HepG2 (cell line): ENCODE measurements around the gene ZNF674. TPM values are rescaled to one million over a fixed set of nuclear protein-coding genes. Genes with fewer than 3 reads are reported as not detected.

Experiments used
- ATAC-seq: fragments of 200-7000 bp; cut with Tn5 transposase; 3 replicates; pipeline ENCODE4 v1.9.1; 2020; ENCODE audit warnings: mild to moderate bottlenecking, moderate library complexity
- BruUV-seq: library from RNA; stranded (reverse); fragments of 400-500 nt; replicated peaks from 2 replicates; lab custom pipeline; 2021; lab: Mats Ljungman, UMichigan
- CTCF ChIA-PET: fragments of 300-600 bp; formaldehyde crosslinking; extraction: SDS; loops from one replicate; lab custom pipeline; 2021; ENCODE audit warnings: low total read pairs, inconsistent platforms, low intra/inter-chr PET ratio; lab: Yijun Ruan, JAX
- POLR2A ChIA-PET: fragments of 350-600 bp; sonication (Branson Sonifier 250); formaldehyde crosslinking; loops from one replicate; lab custom pipeline; 2020; ENCODE audit warnings: antibody characterized with exemption, inconsistent platforms; lab: Yijun Ruan, JAX
- DNase-seq: peaks from one replicate; pipeline ENCODE4 v3.0.0-alpha.2; 2015; ENCODE audit warnings: low spot score
- FAIRE-seq: peaks from 3 replicates; lab custom pipeline; 2011; peaks lifted over from hg19 to GRCh38; lab: Jason Lieb, UNC
- H2AFZ ChIP-seq: one replicate; pipeline ENCODE4 v1.6.1; 2011; ENCODE audit warnings: low read length, inconsistent platforms
- H3K27ac ChIP-seq: fragments of 300-600 bp; 3 replicates; pipeline ENCODE4 v1.8.0; 2011; ENCODE audit warnings: mixed run types, mild to moderate bottlenecking, mixed read lengths, low read length, inconsistent platforms; ENCODE audit not compliant: insufficient read depth; ENCODE audit errors: extremely low read length
- H3K27me3 ChIP-seq, 2 experiments: fragments of 200-600 bp in 1 of 2; 2 replicates in 1 of 2; 3 replicates in 1 of 2; pipeline versions ENCODE4 v1.6.0 to v1.8.0; 2011; ENCODE audit warnings: low read length in 2 of 2, mild to moderate bottlenecking in 2 of 2, moderate library complexity in 2 of 2, inconsistent platforms in 1 of 2; ENCODE audit not compliant: insufficient read depth in 2 of 2, control insufficient read depth in 1 of 2
- H3K36me3 ChIP-seq, 2 experiments: fragments of 200-600 bp in 1 of 2; replicated peaks in 1 of 2; 2 replicates in 1 of 2; 3 replicates in 1 of 2; pipeline versions ENCODE4 v1.5.1 to v1.8.0; 2011; ENCODE audit warnings: low read length in 2 of 2, inconsistent platforms in 1 of 2; ENCODE audit not compliant: insufficient read depth in 2 of 2, control insufficient read depth in 1 of 2
- H3K4me1 ChIP-seq: 2 replicates; pipeline ENCODE4 v1.5.1; 2012; ENCODE audit warnings: low read length, inconsistent platforms; ENCODE audit not compliant: insufficient read depth
- H3K4me2 ChIP-seq: 2 replicates; pipeline ENCODE4 v1.6.0; 2011; ENCODE audit warnings: low read depth, low read length, inconsistent platforms
- H3K4me3 ChIP-seq, 3 experiments: fragments of 200-600 bp in 1 of 3; sonication (generic), shearing (Covaris generic) in 1 of 3; replicated peaks in 1 of 3; 2 replicates each; pipeline ENCODE4 v1.5.1; 2011 to 2016; ENCODE audit warnings: low read length in 3 of 3, inconsistent platforms in 2 of 3, low read depth in 2 of 3, mild to moderate bottlenecking in 2 of 3, control low read depth in 1 of 3, mixed read lengths in 1 of 3; ENCODE audit not compliant: insufficient read depth in 1 of 3
- H3K79me2 ChIP-seq: one replicate; pipeline ENCODE4 v1.6.1; 2011; ENCODE audit warnings: low read length, inconsistent platforms; ENCODE audit not compliant: insufficient read depth
- H3K9ac ChIP-seq: 2 replicates; pipeline ENCODE4 v1.6.0; 2011; ENCODE audit warnings: mild to moderate bottlenecking, low read depth, low read length, inconsistent platforms; ENCODE audit not compliant: insufficient read depth
- H3K9me3 ChIP-seq: 2 replicates; pipeline ENCODE4 v1.5.1; 2012; ENCODE audit warnings: mild to moderate bottlenecking, low read length
- H4K20me1 ChIP-seq: 2 replicates; pipeline ENCODE4 v1.6.0; 2011; ENCODE audit warnings: inconsistent platforms, mild to moderate bottlenecking, low read length, moderate library complexity; ENCODE audit not compliant: insufficient read depth
- ARID5B ChIP-seq: IDR thresholded peaks from 2 replicates; pipeline ENCODE4 v1.4.0; 2020; ENCODE audit warnings: mild to moderate bottlenecking, missing genetic modification reagents
- HNRNPK ChIP-seq: fragments of 200-400 bp; formaldehyde crosslinking; IDR thresholded peaks from 2 replicates; pipeline ENCODE4 v1.6.1; 2018; ENCODE audit warnings: low read length, low read depth, moderate library complexity, mild to moderate bottlenecking; ENCODE audit not compliant: poor library complexity, severe bottlenecking
- NCOA5 ChIP-seq: sonication (generic); formaldehyde crosslinking; IDR thresholded peaks from 2 replicates; pipeline ENCODE4 v1.4.0; 2020; ENCODE audit warnings: missing genetic modification reagents
- ONECUT2 ChIP-seq: sonication (generic); formaldehyde crosslinking; IDR thresholded peaks from 2 replicates; pipeline ENCODE4 v1.4.0; 2020; ENCODE audit warnings: missing genetic modification reagents
- POLR2G ChIP-seq: fragments of 200-400 bp; formaldehyde crosslinking; IDR thresholded peaks from 2 replicates; pipeline ENCODE4 v1.6.1; 2018; ENCODE audit warnings: mild to moderate bottlenecking, low read depth, low read length, moderate library complexity
- RBM39 ChIP-seq: fragments of 200-400 bp; formaldehyde crosslinking; IDR thresholded peaks from one replicate; pipeline ENCODE4 v1.6.1; 2018; ENCODE audit warnings: antibody characterized with exemption, mild to moderate bottlenecking, low read depth, low read length; ENCODE audit not compliant: poor library complexity, severe bottlenecking
- SALL1 ChIP-seq: sonication (generic); formaldehyde crosslinking; IDR thresholded peaks from 2 replicates; pipeline ENCODE4 v1.8.0; 2022; ENCODE audit warnings: mild to moderate bottlenecking, missing genetic modification reagents
- SOX13 ChIP-seq, 3 experiments: fragments of 450-650 bp in 1 of 3; sonication (generic) in 1 of 3; formaldehyde crosslinking in 1 of 3; IDR thresholded peaks in 2 of 3; conservative IDR thresholded peaks in 1 of 3; 2 replicates each; pipeline versions ENCODE4 v1.5.0 to v1.6.1; 2016 to 2020; ENCODE audit warnings: antibody characterized with exemption in 1 of 3, mild to moderate bottlenecking in 1 of 3, missing compliant biosample characterization in 1 of 3, missing genetic modification reagents in 1 of 3, moderate library complexity in 1 of 3
- SOX5 ChIP-seq: IDR thresholded peaks from 2 replicates; pipeline ENCODE4 v1.6.1; 2016; ENCODE audit warnings: borderline replicate concordance
- ZNF292 ChIP-seq: sonication (generic); formaldehyde crosslinking; IDR thresholded peaks from 2 replicates; pipeline ENCODE4 v1.8.1; 2022; ENCODE audit warnings: mild to moderate bottlenecking, low read depth, missing genetic modification reagents, borderline replicate concordance
- ZNF331 ChIP-seq: sonication (generic); formaldehyde crosslinking; IDR thresholded peaks from 2 replicates; pipeline ENCODE4 v1.4.0; 2020; ENCODE audit warnings: missing genetic modification reagents
- ZNF530 ChIP-seq: sonication (generic); formaldehyde crosslinking; IDR thresholded peaks from 2 replicates; pipeline ENCODE4 v1.5.0; 2020; ENCODE audit warnings: low read depth, mild to moderate bottlenecking, missing genetic modification reagents
- ZNF687 ChIP-seq: sonication (generic); formaldehyde crosslinking; IDR thresholded peaks from 2 replicates; pipeline ENCODE4 v1.5.1; 2020; ENCODE audit warnings: mild to moderate bottlenecking, missing genetic modification reagents, moderate library complexity
- ZSCAN31 ChIP-seq: sonication (generic); formaldehyde crosslinking; IDR thresholded peaks from 2 replicates; pipeline ENCODE4 v1.5.0; 2020; ENCODE audit warnings: low read depth, mild to moderate bottlenecking, missing genetic modification reagents
- WGBS: methylation state at CpG from one replicate; pipeline ENCODE4 v1.1.6; 2017; ENCODE audit warnings: low lambda C conversion rate; 5-methylcytosine and 5-hydroxymethylcytosine counted together
- in situ Hi-C: cut with HindIII; loops from 2 replicates; pipeline ENCODE4 v1.10.0; 2017; ENCODE audit warnings: low pct_unique_long_range_greater_than_20kb; ENCODE audit not compliant: extremely low pct_ligation_motif_present
- intact Hi-C: fragments of 100-400 bp; cut with micrococcal nuclease; formaldehyde crosslinking; loops from one replicate; pipeline ENCODE4 v1.10.0; 2022; ENCODE audit not compliant: unreplicated experiment
- polyA plus RNA-seq, 8 experiments: library from polyadenylated mRNA; depleted of rRNA in 3 of 8; stranded (reverse) in 7 of 8; unstranded in 1 of 8; fragments of >200 nt; fragmentation: Illumina TruSeq in 4 of 8; extraction: Trizol in 4 of 8; gene quantifications; 2 replicates each; pipeline versions ENCODE4 v1.2.1 to v1.2.3, GENCODE V29; 2011 to 2016; ENCODE audit warnings: low read depth in 4 of 8, missing spikeins in 1 of 8, mixed read lengths in 1 of 8; ENCODE audit not compliant: insufficient read depth in 1 of 8
- total RNA-seq, 5 experiments: library from RNA; depleted of rRNA; stranded (reverse); fragments of >200 nt; fragmentation: Illumina TruSeq; extraction: Trizol; gene quantifications; 2 replicates each; pipeline ENCODE4 v1.2.3, GENCODE V29; 2016; ENCODE audit warnings: low read depth in 1 of 5
- TF ChIP-seq, protein P1 (sequence below): IDR thresholded peaks from 2 replicates; pipeline ENCODE4 v1.6.1; 2016; ENCODE audit warnings: missing compliant biosample characterization, missing genetic modification reagents, borderline replicate concordance

Gene ZNF674
- total and polyA plus RNA-seq, 2 of the 13 experiments (the other 11 are each of a cell fraction or from before 2014, with no cell fraction given): 2.9 to 3.5 TPM

- H3K27me3 ChIP-seq: no peaks in the 10 kb centered on the region
- ChIA-PET POLR2A (no interaction called here), CTCF (no interaction called here)
- no peaks in the 10 kb centered on the region for H3K9me3 ChIP-seq
- peaks cover 13% of the 10 kb centered on the region for H3K4me1 ChIP-seq
- ATAC-seq (peak; percentile 99), DNase-seq (peak; percentile 83), FAIRE-seq (peak; percentile 88)
- in situ Hi-C loops (no loop called here), intact Hi-C loops (no loop called here)
- no CpG with 5 or more reads among the region's 8 CpGs for WGBS
- peak overlapping the region; percentile 65 for H3K4me2 ChIP-seq
- no peaks in the 10 kb centered on the region for H3K79me2 ChIP-seq
- no peak overlapping the region for H2AFZ ChIP-seq
- BruUV-seq: no TSS peak
- H3K36me3 ChIP-seq: no peaks in the 10 kb centered on the region
- 0 out of 6 replicates have a peak overlapping the region, but pooled peaks of 1 of the 3 experiments have one; percentile 23 for H3K4me3 ChIP-seq
- peak overlapping the region; percentile 36 for H3K27ac ChIP-seq
- no peak overlapping the region for H3K9ac ChIP-seq
- no peaks in the 10 kb centered on the region for H4K20me1 ChIP-seq
- TF ChIP-seq RBM39 (no peak), HNRNPK (no peak), SOX13 (IDR thresholded peaks at IDR 0.05) (no peak), SOX13 (CRISPR knock-in tag; conservative IDR thresholded peaks at IDR 0.05 in 1 of 2, IDR thresholded peaks at IDR 0.05 in 1 of 2) (no peak), ONECUT2 (0 out of 2 replicates have a peak, but pooled peaks have one; percentile 28), ZNF331 (CRISPR knock-in tag) (peak; percentile 99), ARID5B (peak; percentile 30; the same call in 1 of the 2 replicates), POLR2G (peak; percentile 53; the same call in 1 of the 2 replicates), SALL1 (peak; percentile 44), NCOA5 (no peak), SOX5 (peak; percentile 41; the same call in 1 of the 2 replicates), ZNF530 (CRISPR knock-in tag) (no peak), ZNF292 (CRISPR knock-in tag) (peak; percentile 55; the same call in 1 of the 2 replicates), ZSCAN31 (CRISPR knock-in tag) (no peak), ZNF687 (CRISPR knock-in tag) (peak; percentile 75)
- TF ChIP-seq, protein P1, sequence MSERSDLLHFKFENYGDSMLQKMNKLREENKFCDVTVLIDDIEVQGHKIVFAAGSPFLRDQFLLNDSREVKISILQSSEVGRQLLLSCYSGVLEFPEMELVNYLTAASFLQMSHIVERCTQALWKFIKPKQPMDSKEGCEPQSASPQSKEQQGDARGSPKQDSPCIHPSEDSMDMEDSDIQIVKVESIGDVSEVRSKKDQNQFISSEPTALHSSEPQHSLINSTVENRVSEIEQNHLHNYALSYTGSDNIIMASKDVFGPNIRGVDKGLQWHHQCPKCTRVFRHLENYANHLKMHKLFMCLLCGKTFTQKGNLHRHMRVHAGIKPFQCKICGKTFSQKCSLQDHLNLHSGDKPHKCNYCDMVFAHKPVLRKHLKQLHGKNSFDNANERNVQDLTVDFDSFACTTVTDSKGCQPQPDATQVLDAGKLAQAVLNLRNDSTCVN: peak; percentile 76; the same call in 1 of the 2 replicates
Measured at GRCh38 chrX:46485897-46486296, 59.3 kb downstream of the ZNF674 start.
